ENCODE results near the gene TNK1.
"Not testable (repeated sequence)": the region's sequence is repeated elsewhere in the genome, so short reads cannot be mapped to it uniquely, and the experiment has no call there.

The TNK1 gene

DNA sequence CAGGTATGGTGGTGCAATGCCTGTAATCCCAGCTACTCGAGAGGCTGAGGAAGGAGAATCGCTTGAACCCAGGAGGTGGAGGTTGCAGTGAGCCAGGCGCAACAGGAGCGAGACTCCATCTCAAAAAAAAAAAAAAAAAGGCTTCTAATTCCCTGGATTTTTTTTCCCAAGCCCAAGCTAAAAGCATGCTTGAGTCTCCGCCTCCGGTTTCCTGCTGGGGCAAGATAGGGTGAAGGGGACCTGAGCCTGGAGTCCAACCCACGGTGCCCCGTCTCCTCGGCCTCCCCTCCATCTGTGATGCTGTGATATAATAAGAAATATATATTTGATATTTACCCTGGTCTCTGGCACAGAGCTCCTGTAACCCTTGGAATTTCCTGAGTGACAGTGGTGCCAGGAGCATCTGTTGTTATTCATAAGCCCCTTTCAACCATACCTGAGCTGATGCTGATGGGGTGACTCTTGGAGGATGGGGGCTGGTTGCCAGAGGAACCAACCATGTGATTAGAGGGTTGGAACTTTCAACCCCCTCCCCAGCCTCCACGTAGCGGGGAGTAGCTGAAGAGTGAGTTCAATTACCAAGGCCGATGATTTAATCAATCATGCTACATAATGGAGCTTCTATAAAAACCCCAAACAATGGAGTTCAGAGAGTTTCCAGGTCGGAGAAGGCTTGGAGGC lies 12.8 kb upstream of the TNK1 start:
- DNase-seq (no peak), ATAC-seq (ENCODE audit: insufficient read depth, low read depth) (no peak)
- no peaks in the 10 kb centered on the region for H3K9me3 ChIP-seq (ENCODE audit: insufficient read depth, low read length, severe bottlenecking)
- no peaks in the 10 kb centered on the region for H3K27me3 ChIP-seq (ENCODE audit: insufficient read depth, low read length, poor library complexity)
- no peak overlapping the region for H3K27ac ChIP-seq (ENCODE audit: low read length)
- H3K79me2 ChIP-seq (ENCODE audit: insufficient read depth, low read length), result no peaks in the 10 kb centered on the region
- TF ChIP-seq, protein P1, sequence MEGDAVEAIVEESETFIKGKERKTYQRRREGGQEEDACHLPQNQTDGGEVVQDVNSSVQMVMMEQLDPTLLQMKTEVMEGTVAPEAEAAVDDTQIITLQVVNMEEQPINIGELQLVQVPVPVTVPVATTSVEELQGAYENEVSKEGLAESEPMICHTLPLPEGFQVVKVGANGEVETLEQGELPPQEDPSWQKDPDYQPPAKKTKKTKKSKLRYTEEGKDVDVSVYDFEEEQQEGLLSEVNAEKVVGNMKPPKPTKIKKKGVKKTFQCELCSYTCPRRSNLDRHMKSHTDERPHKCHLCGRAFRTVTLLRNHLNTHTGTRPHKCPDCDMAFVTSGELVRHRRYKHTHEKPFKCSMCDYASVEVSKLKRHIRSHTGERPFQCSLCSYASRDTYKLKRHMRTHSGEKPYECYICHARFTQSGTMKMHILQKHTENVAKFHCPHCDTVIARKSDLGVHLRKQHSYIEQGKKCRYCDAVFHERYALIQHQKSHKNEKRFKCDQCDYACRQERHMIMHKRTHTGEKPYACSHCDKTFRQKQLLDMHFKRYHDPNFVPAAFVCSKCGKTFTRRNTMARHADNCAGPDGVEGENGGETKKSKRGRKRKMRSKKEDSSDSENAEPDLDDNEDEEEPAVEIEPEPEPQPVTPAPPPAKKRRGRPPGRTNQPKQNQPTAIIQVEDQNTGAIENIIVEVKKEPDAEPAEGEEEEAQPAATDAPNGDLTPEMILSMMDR (IDR thresholded peaks at IDR 0.05; ENCODE audit: borderline replicate concordance, extremely low read depth, low read length, poor library complexity, severe bottlenecking), result no peak
- no peak for TF ChIP-seq EZH2 (IDR thresholded peaks at IDR 0.05; ENCODE audit: borderline replicate concordance, low read depth, low read length, severe bottlenecking)
- no peak overlapping the region for H3K4me2 ChIP-seq (ENCODE audit: insufficient read depth, low read length)
- H3K36me3 ChIP-seq (ENCODE audit: insufficient read depth, low read length), result no peaks in the 10 kb centered on the region
- H2AFZ ChIP-seq (ENCODE audit: low read depth, low read length), result no peak overlapping the region
- no peak overlapping the region for H3K4me3 ChIP-seq (ENCODE audit: low read depth in 1 of 2, low read length in 2 of 2)
- no peaks in the 10 kb centered on the region for H3K4me1 ChIP-seq (ENCODE audit: insufficient read depth, low read length)
- no peaks in the 10 kb centered on the region for H4K20me1 ChIP-seq (ENCODE audit: insufficient read depth, low read length)
- H3K9ac ChIP-seq (ENCODE audit: low read depth, low read length), result no peak overlapping the region

DNA sequence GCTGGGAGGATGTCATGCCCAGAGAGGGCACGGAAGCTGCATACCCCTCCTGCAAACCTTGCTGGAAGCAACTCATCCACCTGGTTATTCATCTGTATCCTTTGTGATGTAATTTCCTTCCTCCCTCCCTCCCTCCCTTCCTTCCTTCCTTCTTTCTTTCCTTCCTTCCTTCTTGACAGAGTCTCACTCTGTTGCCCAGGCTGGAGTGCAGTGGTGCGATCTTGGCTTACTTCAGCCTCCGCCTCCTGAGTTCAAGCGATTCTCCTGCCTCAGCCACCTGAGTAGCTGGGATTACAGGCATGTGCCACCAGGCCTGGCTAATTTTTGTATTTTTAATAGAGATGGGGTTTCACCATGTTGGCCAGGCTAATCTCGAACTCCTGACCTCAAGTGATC lies 12.3 kb upstream of the TNK1 start:
- not testable (repeated sequence) for DNase-seq; H4K20me1 ChIP-seq (ENCODE audit: insufficient read depth, low read length); H3K27me3 ChIP-seq (ENCODE audit: insufficient read depth, low read length, poor library complexity); H3K9ac ChIP-seq (ENCODE audit: low read depth, low read length); H3K79me2 ChIP-seq (ENCODE audit: insufficient read depth, low read length); H3K9me3 ChIP-seq (ENCODE audit: insufficient read depth, low read length, severe bottlenecking); ATAC-seq (ENCODE audit: insufficient read depth, low read depth); H3K4me1 ChIP-seq (ENCODE audit: insufficient read depth, low read length); H3K4me2 ChIP-seq (ENCODE audit: insufficient read depth, low read length); H2AFZ ChIP-seq (ENCODE audit: low read depth, low read length); H3K27ac ChIP-seq (ENCODE audit: low read length); H3K4me3 ChIP-seq (ENCODE audit: low read depth in 1 of 2, low read length in 2 of 2); H3K36me3 ChIP-seq (ENCODE audit: insufficient read depth, low read length)

DNA sequence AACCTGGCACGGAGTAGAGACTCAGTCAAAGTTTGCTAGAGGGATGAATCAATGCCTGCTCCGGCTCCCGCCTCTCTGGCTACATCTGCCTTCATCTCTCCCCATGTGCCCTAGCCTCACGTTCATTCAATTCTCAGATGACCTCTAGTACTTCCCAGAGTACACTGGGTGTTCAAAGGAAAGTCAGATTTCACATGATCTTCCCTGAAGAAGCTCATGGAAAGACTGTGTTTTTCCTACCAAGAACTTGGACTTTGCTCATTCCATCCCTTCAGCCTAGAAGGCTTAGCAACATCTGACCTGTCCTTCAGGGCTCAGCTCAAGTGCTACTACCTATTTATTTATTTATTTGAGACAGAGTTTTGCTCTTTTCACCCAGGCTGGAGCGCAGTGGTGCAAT lies 11.1 kb upstream of the TNK1 start:
- Histone ChIP-seq H3K9ac (ENCODE audit: low read depth, low read length) (no peak overlapping the region), H3K27ac (ENCODE audit: low read length) (no peak overlapping the region), H3K79me2 (ENCODE audit: insufficient read depth, low read length) (no peaks in the 10 kb centered on the region), H4K20me1 (ENCODE audit: insufficient read depth, low read length) (no peaks in the 10 kb centered on the region), H2AFZ (ENCODE audit: low read depth, low read length) (no peak overlapping the region), H3K4me1 (ENCODE audit: insufficient read depth, low read length) (no peaks in the 10 kb centered on the region), H3K36me3 (ENCODE audit: insufficient read depth, low read length) (no peaks in the 10 kb centered on the region), H3K9me3 (ENCODE audit: insufficient read depth, low read length, severe bottlenecking) (no peaks in the 10 kb centered on the region), H3K4me2 (ENCODE audit: insufficient read depth, low read length) (no peak overlapping the region), H3K4me3 (ENCODE audit: low read depth in 1 of 2, low read length in 2 of 2) (no peak overlapping the region), H3K27me3 (ENCODE audit: insufficient read depth, low read length, poor library complexity) (no peaks in the 10 kb centered on the region)
- DNase-seq (no peak), ATAC-seq (ENCODE audit: insufficient read depth, low read depth) (no peak)
- TF ChIP-seq, protein P1 (IDR thresholded peaks at IDR 0.05; ENCODE audit: borderline replicate concordance, extremely low read depth, low read length, poor library complexity, severe bottlenecking), result no peak
- TF ChIP-seq EZH2 (IDR thresholded peaks at IDR 0.05; ENCODE audit: borderline replicate concordance, low read depth, low read length, severe bottlenecking), result no peak

DNA sequence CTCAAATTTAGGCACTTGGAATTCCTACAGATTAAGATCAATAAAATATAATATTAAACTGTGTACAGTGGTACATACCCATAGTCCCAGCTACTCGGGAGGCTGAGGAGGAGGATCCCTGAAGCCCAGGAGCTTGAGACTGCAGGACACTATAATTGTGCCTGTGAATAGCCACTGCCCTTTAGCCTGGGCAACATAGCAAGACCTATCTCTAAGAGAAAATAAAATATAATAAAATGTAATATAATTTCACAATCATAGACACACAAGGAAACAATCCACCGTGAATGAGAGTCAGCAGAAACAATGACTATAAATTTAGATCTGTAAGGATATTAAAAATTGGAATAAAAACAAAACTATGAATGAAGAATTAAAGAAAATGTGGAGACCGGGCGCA lies 10.0 kb upstream of the TNK1 start:
- no peak for ATAC-seq (ENCODE audit: insufficient read depth, low read depth)
- TF ChIP-seq EZH2 (IDR thresholded peaks at IDR 0.05; ENCODE audit: borderline replicate concordance, low read depth, low read length, severe bottlenecking), result no peak
- TF ChIP-seq, protein P1 (IDR thresholded peaks at IDR 0.05; ENCODE audit: borderline replicate concordance, extremely low read depth, low read length, poor library complexity, severe bottlenecking), result no peak

More for the DNA sequence above, 10.0 kb upstream of the TNK1 start:
- Histone ChIP-seq H3K27me3 (ENCODE audit: insufficient read depth, low read length, poor library complexity) (no peaks in the 10 kb centered on the region), H4K20me1 (ENCODE audit: insufficient read depth, low read length) (no peaks in the 10 kb centered on the region), H3K27ac (ENCODE audit: low read length) (no peak overlapping the region), H3K79me2 (ENCODE audit: insufficient read depth, low read length) (no peaks in the 10 kb centered on the region), H3K9ac (ENCODE audit: low read depth, low read length) (no peak overlapping the region), H3K4me3 (ENCODE audit: low read depth in 1 of 2, low read length in 2 of 2) (no peak overlapping the region), H3K4me2 (ENCODE audit: insufficient read depth, low read length) (no peak overlapping the region), H3K36me3 (ENCODE audit: insufficient read depth, low read length) (no peaks in the 10 kb centered on the region), H3K4me1 (ENCODE audit: insufficient read depth, low read length) (no peaks in the 10 kb centered on the region), H2AFZ (ENCODE audit: low read depth, low read length) (no peak overlapping the region), H3K9me3 (ENCODE audit: insufficient read depth, low read length, severe bottlenecking) (no peaks in the 10 kb centered on the region)
- no peak for DNase-seq

Measured in DND-41 (cell line).